Neuronal stem cell (in vitro differentiated cells): ENCODE results near the gene PCCA.
"Not testable (repeated sequence)": the region's sequence is repeated elsewhere in the genome, so short reads cannot be mapped to it uniquely, and the experiment has no call there.

ENCODE experiments used
- DNase-seq: peaks from one replicate; pipeline ENCODE4 v3.0.0-alpha.2; 2013; ENCODE audit warnings: low spot score
- H2AFZ ChIP-seq: one replicate; pipeline ENCODE4 v1.6.1; 2013; ENCODE audit warnings: mild to moderate bottlenecking, low read length, inconsistent platforms
- H2AK5ac ChIP-seq: 2 replicates; pipeline ENCODE4 v1.6.1; 2013; ENCODE audit warnings: low read depth, mild to moderate bottlenecking, inconsistent platforms, low read length, moderate library complexity, mixed read lengths
- H2BK120ac ChIP-seq: 2 replicates; pipeline ENCODE4 v1.6.1; 2013; ENCODE audit warnings: low read depth, mild to moderate bottlenecking, inconsistent platforms, low read length, moderate library complexity, mixed read lengths
- H2BK12ac ChIP-seq: one replicate; pipeline ENCODE4 v1.6.1; 2013; ENCODE audit warnings: low read length, inconsistent platforms
- H2BK15ac ChIP-seq: 2 replicates; pipeline ENCODE4 v1.6.1; 2013; ENCODE audit warnings: mild to moderate bottlenecking, low read length, inconsistent platforms, mixed read lengths
- H2BK5ac ChIP-seq: one replicate; pipeline ENCODE4 v1.6.1; 2013; ENCODE audit warnings: inconsistent platforms, mild to moderate bottlenecking, low read length, moderate library complexity
- H3K14ac ChIP-seq: one replicate; pipeline ENCODE4 v1.6.1; 2013; ENCODE audit warnings: low read length, inconsistent platforms
- H3K18ac ChIP-seq: 2 replicates; pipeline ENCODE4 v1.6.1; 2013; ENCODE audit warnings: low read length, inconsistent platforms
- H3K23ac ChIP-seq: 2 replicates; pipeline ENCODE4 v1.6.1; 2013; ENCODE audit warnings: low read depth, mild to moderate bottlenecking, mixed read lengths, low read length, inconsistent platforms; ENCODE audit not compliant: poor library complexity
- H3K27ac ChIP-seq: replicated peaks from 3 replicates; pipeline ENCODE4 v1.5.1; 2013; ENCODE audit warnings: low read length, inconsistent platforms
- H3K27me3 ChIP-seq, 3 experiments: 2 replicates each; pipeline ENCODE4 v1.6.1; 2013; ENCODE audit warnings: low read length in 3 of 3, mild to moderate bottlenecking in 2 of 3, inconsistent platforms in 1 of 3, low read depth in 1 of 3, mixed read lengths in 1 of 3, moderate library complexity in 1 of 3; ENCODE audit not compliant: control insufficient read depth in 3 of 3, insufficient read depth in 3 of 3
- H3K36me3 ChIP-seq, 2 donors: replicated peaks in 1 of 2; 2 replicates each; pipeline ENCODE4 v1.6.1; 2013; ENCODE audit warnings: low read length in 2 of 2; ENCODE audit not compliant: control insufficient read depth in 2 of 2, insufficient read depth in 2 of 2
- H3K4ac ChIP-seq: 2 replicates; pipeline ENCODE4 v1.6.1; 2013; ENCODE audit warnings: inconsistent platforms, mild to moderate bottlenecking, low read length, moderate library complexity
- H3K4me1 ChIP-seq, 2 donors: 1 replicate in 1 of 2; 2 replicates in 1 of 2; pipeline ENCODE4 v1.6.1; 2013; ENCODE audit warnings: low read length in 2 of 2, low read depth in 1 of 2; ENCODE audit not compliant: control insufficient read depth in 2 of 2, insufficient read depth in 1 of 2
- H3K4me2 ChIP-seq: one replicate; pipeline ENCODE4 v1.6.1; 2013; ENCODE audit warnings: mild to moderate bottlenecking, low read length, inconsistent platforms; ENCODE audit not compliant: insufficient read depth, poor library complexity, severe bottlenecking
- H3K4me3 ChIP-seq, 2 donors: 2 replicates each; pipeline ENCODE4 v1.5.1; 2013; ENCODE audit warnings: low read length in 2 of 2, mild to moderate bottlenecking in 2 of 2, inconsistent platforms in 1 of 2, moderate library complexity in 1 of 2
- H3K79me1 ChIP-seq: one replicate; pipeline ENCODE4 v1.6.1; 2013; ENCODE audit warnings: low read depth, mild to moderate bottlenecking, inconsistent platforms, low read length, moderate library complexity
- H3K9ac ChIP-seq: one replicate; pipeline ENCODE4 v1.6.1; 2013; ENCODE audit warnings: mild to moderate bottlenecking, low read depth, low read length, inconsistent platforms; ENCODE audit not compliant: poor library complexity
- H3K9me3 ChIP-seq, 2 donors: replicated peaks in 1 of 2; 2 replicates each; pipeline versions ENCODE3 to v1.6.1; 2013; ENCODE audit warnings: low read length in 2 of 2, mild to moderate bottlenecking in 2 of 2, inconsistent platforms in 1 of 2, low read depth in 1 of 2, mixed read lengths in 1 of 2, moderate library complexity in 1 of 2; ENCODE audit not compliant: control insufficient read depth in 2 of 2, insufficient read depth in 1 of 2
- H4K8ac ChIP-seq: one replicate; pipeline ENCODE4 v1.6.1; 2013; ENCODE audit warnings: low read depth, mild to moderate bottlenecking, inconsistent platforms, low read length, moderate library complexity
- H4K91ac ChIP-seq: one replicate; pipeline ENCODE4 v1.6.1; 2013; ENCODE audit warnings: low read length, low read depth, mild to moderate bottlenecking, inconsistent platforms; ENCODE audit not compliant: poor library complexity
- whole genome bisulfite sequencing, 2 donors: extraction: QIAGEN DNeasy Blood & Tissue Kit; methylation state at CpG; one replicate each; pipeline ENCODE4 v1.1.7; 2013; ENCODE audit warnings: missing lambda C conversion rate in 2 of 2, mixed read lengths in 1 of 2; ENCODE audit not compliant: insufficient read length in 2 of 2, insufficient replicate concordance in 1 of 2; ENCODE audit errors: extremely low coverage in 2 of 2; 5-methylcytosine and 5-hydroxymethylcytosine counted together

PCCA gene

DNA sequence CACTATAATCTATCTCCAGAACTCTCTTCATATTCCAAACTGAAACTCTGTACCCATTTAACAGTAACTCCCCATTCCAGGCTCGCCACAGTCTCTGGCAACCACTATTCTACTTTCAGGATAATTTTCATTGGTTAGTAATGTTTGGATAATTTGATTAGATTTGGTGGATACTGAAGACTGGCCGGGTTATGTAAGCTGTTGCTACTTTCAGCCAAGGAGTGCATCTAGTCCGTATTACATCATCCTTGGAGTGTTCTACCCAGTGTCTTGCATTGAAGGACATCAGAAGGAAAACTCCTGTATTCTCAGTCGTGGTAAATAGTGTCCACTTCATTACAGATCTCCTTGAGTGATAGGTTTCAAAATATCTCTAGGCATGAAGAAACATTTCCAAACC, 60.5 kb downstream of the PCCA start:
- Histone ChIP-seq H2BK15ac (no peak overlapping the region), H2AFZ (no peak overlapping the region), H2BK120ac (no peak overlapping the region), H4K91ac (no peak overlapping the region), H3K9me3 (peaks cover 0 to 14% of the 10 kb centered on the region in 2 donors), H3K23ac (no peak overlapping the region), H3K4me3 (no peak overlapping the region), H3K27ac (no peak overlapping the region), H3K79me1 (no peaks in the 10 kb centered on the region), H3K36me3 (peaks cover 2 to 46% of the 10 kb centered on the region in 2 donors), H3K4me2 (no peak overlapping the region), H3K27me3 (no peaks in the 10 kb centered on the region), H2BK5ac (no peak overlapping the region), H3K14ac (no peak overlapping the region), H3K9ac (no peak overlapping the region), H3K4me1 (peaks cover 2% of the 10 kb centered on the region in 2 donors), H2AK5ac (no peak overlapping the region), H2BK12ac (no peak overlapping the region), H3K4ac (no peak overlapping the region), H4K8ac (no peak overlapping the region), H3K18ac (no peak overlapping the region)
- WGBS, 2 donors = no CpG with 5 or more reads among the region's 4 CpGs
- no peak for DNase-seq

DNA sequence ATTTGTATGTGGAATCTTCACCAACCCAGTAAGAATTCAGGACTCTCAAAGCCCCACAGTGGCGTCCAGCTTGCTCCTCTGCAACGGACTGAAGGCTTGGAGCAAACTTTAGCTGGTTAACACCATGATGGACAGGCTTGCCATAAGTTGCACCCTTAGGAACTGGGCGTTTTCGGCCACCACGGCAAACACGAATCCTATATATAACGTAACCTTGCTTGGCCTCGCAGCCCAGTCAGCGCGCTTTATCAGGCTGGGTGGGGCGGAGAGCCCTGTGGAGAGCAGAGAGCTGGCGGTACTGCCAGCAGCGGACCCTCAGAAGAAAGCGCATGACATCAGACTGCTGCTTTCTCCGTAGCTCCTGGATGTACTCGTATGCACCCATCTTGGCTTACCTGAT, 61.8 kb downstream of the PCCA start:
- not testable (repeated sequence) for H3K9ac ChIP-seq, H3K27me3 ChIP-seq, H3K27ac ChIP-seq, H3K23ac ChIP-seq, H2BK5ac ChIP-seq, H4K8ac ChIP-seq, H3K79me1 ChIP-seq, H3K14ac ChIP-seq, DNase-seq, H3K4me2 ChIP-seq, H2AK5ac ChIP-seq, H2AFZ ChIP-seq, H2BK120ac ChIP-seq, H3K4ac ChIP-seq, H2BK15ac ChIP-seq, H3K4me3 ChIP-seq, H3K4me1 ChIP-seq, H3K18ac ChIP-seq, H2BK12ac ChIP-seq
- peaks cover 0 to 12% of the 10 kb centered on the region in 2 donors for H3K9me3 ChIP-seq
- WGBS, 2 donors = no CpG with 5 or more reads among the region's 16 CpGs
- peak overlapping the region; percentile 72 for H4K91ac ChIP-seq
- peaks cover 2 to 47% of the 10 kb centered on the region in 2 donors for H3K36me3 ChIP-seq

DNA sequence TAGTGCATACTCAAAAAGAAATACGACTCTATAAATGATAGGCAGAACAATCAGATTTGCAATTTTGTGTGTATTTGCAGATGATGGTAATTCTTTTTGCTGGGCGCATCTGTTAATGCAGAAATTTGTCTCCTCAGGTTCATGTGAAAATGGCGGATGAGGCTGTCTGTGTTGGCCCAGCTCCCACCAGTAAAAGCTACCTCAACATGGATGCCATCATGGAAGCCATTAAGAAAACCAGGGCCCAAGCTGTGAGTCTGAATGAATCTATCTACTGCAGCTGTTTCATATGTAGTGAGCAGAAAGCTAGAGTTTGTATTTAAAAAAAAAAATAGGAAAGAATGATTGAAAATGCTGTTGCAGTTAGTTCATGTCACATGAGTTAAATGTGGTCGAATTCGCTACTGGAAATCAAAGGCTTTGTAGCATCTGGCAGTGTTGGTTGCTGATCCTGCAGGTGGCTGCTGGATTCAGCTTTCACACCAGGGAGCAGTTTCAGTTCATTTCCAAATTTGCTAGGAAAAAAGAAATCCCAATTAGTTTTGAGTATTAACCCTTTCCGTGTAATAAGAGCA, 66.0 kb downstream of the PCCA start:
- Histone ChIP-seq H3K4me1 (peaks cover 4 to 8% of the 10 kb centered on the region in 2 donors), H3K9me3 (peaks cover 0 to 2% of the 10 kb centered on the region in 2 donors), H3K4me2 (no peak overlapping the region), H2BK15ac (no peak overlapping the region), H3K9ac (no peak overlapping the region), H2AFZ (no peak overlapping the region), H4K8ac (no peak overlapping the region), H3K18ac (no peak overlapping the region), H2BK120ac (no peak overlapping the region), H2BK5ac (no peak overlapping the region), H2AK5ac (no peak overlapping the region), H3K14ac (no peak overlapping the region), H4K91ac (no peak overlapping the region), H3K23ac (no peak overlapping the region), H3K79me1 (no peaks in the 10 kb centered on the region), H3K27ac (peak overlapping the region; percentile 44), H3K4ac (no peak overlapping the region), H3K4me3 (no peak overlapping the region), H3K27me3 (no peaks in the 10 kb centered on the region), H2BK12ac (no peak overlapping the region), H3K36me3 (peaks cover 2 to 54% of the 10 kb centered on the region in 2 donors)
- no peak for DNase-seq
- WGBS, 2 donors = no CpG with 5 or more reads among the region's 6 CpGs

DNA sequence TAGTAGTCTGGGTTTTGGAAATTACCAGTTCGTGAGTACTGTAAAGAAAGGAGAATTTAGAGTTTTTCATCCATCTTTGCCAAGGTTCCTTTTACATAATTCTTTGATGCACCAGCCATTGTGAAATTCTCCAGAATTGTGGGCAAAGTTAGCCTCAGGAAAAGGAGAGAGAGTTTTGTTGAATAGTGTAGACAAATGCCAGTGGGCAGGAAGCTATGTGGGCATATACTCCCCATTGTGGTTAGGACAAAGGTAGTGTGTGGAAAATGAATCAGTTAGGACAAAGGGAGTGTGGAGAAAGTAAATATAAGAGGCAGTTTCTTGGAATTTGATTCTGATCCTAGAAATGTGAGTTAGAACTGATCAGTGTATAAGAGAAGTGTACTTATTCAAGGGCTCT, 67.9 kb downstream of the PCCA start:
- H2BK5ac ChIP-seq = no peak overlapping the region
- DNase-seq = no peak
- H3K9me3 ChIP-seq = peaks cover 0 to 2% of the 10 kb centered on the region in 2 donors
- H3K18ac ChIP-seq = no peak overlapping the region
- peaks cover 4 to 8% of the 10 kb centered on the region in 2 donors for H3K4me1 ChIP-seq
- H2BK15ac ChIP-seq = no peak overlapping the region
- no peaks in the 10 kb centered on the region for H3K79me1 ChIP-seq
- no peak overlapping the region for H4K8ac ChIP-seq
- no CpG with 5 or more reads among the region's 1 CpG for WGBS, 2 donors
- no peak overlapping the region for H3K4me2 ChIP-seq
- no peak overlapping the region for H3K23ac ChIP-seq
- no peak overlapping the region for H3K4ac ChIP-seq
- H2BK12ac ChIP-seq = no peak overlapping the region
- no peak overlapping the region for H3K14ac ChIP-seq
- peaks cover 2 to 45% of the 10 kb centered on the region in 2 donors for H3K36me3 ChIP-seq
- H3K4me3 ChIP-seq = no peak overlapping the region
- no peak overlapping the region for H4K91ac ChIP-seq
- H3K9ac ChIP-seq = no peak overlapping the region
- H2BK120ac ChIP-seq = no peak overlapping the region
- H2AK5ac ChIP-seq = no peak overlapping the region
- H3K27ac ChIP-seq = no peak overlapping the region
- H3K27me3 ChIP-seq = no peaks in the 10 kb centered on the region
- H2AFZ ChIP-seq = no peak overlapping the region
